NCI-H1436 (cell line): ENCODE results near the gene GLDN.

Source experiments
- DNase-seq: peaks from one replicate; lab custom pipeline; 2025; lab: John Stamatoyannopoulos, UW

Gene GLDN

GRCh38 chr15:51322621-51323296 is 18.7 kb upstream of the GLDN start:
- no peak for DNase-seq

DNA sequence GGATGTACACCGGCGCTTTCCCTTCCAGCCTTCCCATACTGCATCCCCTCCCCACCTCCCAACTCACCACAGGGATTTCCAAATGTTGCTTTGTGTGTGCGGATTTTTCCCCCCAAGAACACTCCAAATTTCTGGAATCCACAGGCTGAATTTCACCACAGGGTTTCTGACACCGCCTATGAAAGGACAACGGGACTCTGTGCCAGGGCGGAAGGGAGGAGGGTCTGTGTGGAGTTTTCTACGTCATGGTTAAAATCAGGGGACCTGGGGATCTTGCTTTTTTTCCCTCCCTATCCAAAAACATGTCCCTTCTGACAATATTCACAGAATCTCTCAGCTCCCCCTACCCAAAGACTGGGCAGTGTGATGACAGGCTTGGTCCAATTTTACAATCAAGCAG is 17.7 kb upstream of the GLDN start:
- no peak for DNase-seq

- DNase-seq, result no peak
Measured at GRCh38 chr15:51325167-51325566, 16.3 kb upstream of the GLDN start.

DNA sequence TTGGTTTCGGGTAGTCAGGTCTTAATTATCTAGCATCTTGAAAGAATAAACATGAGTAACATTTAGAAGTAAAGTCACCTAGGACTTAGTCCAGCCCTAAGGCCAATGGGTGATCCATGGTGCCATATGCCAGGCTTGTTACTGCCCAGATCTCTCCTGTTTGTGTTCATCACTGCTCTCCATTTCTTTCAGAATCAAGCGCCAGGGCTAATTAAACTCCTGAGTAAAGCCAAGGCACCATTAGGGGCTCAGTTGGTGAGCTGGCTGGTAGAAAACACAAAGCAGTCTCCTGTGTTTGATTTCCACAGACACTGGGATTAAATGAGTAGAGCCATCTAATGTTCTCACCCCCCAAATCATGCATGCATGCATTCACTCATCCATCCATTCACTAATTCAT is 14.4 kb upstream of the GLDN start:
- DNase-seq, result no peak

DNA sequence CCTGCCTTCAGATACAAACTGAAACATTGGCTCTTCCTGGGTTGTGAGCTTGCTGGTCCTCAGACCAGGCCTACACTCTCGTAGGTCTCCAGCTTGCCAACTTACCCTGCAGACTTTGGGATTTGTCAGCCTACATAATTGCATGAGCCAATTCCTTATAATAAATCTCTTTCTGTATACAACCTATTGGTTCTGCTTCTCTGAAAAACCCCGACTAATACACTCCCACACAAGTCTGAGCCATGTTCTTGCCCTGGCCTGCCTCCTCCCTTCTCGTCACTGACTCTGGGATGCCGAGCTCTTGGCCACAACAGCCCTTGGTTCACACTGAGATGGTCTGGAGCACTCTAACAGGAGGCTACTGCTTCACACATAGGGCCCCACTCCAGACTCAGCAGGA is 12.5 kb upstream of the GLDN start:
- no peak for DNase-seq

DNA sequence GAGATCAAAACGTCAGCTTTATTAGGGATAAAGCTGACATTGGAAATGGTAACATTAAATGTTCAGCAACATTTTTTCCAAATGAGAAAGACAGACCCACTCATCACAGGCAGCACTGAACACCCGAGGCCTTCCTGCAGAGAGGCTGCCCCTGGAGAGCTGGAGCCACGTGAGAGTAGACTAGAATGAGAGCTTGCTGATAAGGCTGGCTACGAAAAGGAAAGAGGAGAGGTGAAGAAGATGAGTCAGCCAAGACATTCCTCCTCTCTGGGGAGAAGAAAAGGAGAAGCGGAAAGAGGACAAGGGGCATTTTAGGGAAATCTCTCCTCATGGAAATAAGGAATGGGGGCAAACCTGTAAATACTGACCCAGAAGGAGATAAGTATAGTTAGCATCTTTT is 10.3 kb upstream of the GLDN start:
- no peak for DNase-seq

DNA sequence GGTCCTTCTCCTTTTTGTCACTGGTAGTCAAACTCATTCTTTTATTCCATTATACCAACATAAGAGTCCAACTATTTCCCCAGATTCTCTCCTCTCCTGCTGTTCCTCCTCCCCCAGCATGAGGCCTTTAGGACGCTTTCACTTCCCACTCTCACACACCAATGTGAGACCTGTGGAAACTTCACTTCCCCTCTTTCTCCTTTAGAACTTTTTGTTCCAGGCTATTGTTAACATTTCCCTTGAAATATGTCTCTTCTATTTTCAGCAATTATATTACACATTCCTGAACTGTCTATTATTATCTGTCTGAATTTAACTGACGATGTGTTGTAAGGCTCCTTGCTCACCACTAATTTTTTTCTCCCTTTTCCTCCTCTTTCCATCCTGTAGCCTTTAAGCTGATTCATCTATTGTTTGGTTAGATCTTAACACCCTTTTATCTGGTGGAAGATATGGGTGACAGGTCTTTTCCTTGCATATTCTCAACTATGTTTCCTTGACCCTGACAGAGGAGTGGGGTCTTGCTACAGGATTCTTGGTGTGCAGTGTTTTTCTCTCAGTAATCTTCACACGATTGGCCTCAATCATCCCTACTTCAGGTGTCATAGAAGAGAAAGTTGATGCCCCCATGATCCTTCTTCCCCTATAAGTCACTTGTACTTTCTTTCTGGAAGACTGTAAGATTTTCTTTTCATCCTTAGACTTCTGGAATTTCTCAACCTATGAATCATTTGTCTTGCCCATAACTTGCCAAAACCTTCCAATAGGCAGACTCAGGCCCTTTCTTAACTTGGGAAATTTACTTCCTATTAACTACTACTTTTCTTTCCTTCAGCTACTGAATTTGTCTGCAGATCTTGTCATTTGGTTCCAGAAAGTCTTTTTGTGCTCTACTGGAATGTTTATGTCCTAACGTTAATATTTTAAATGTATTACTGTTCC is 9.0 kb upstream of the GLDN start:
- DNase-seq, result no peak

DNA sequence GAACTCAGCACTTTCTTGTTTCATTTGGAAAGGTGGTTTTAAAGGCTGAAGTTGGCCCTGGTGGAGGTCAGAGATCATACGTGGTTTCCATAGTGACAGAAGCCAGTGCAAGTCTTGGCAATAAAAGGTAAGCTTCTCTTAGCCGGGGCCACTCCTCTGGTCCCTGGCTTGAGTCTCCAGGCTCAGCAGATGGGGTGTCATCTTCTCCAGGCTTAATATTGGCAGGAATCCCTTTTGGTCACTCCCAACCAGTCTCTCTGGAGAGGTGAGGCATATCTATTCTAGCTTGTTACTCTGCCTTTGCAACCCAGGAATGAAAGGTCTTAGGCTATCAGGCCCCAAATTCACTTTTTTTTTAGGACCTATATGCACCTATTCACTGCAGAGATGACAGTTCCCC is 7.9 kb upstream of the GLDN start:
- no peak for DNase-seq

- peak; percentile 16 for DNase-seq
Measured at GRCh38 chr15:51334011-51334451, 7.4 kb upstream of the GLDN start.

- no peak for DNase-seq
Measured at GRCh38 chr15:51335087-51335486, 6.4 kb upstream of the GLDN start.

- DNase-seq, result no peak
Measured at GRCh38 chr15:51335538-51336410, 5.7 kb upstream of the GLDN start.

DNA sequence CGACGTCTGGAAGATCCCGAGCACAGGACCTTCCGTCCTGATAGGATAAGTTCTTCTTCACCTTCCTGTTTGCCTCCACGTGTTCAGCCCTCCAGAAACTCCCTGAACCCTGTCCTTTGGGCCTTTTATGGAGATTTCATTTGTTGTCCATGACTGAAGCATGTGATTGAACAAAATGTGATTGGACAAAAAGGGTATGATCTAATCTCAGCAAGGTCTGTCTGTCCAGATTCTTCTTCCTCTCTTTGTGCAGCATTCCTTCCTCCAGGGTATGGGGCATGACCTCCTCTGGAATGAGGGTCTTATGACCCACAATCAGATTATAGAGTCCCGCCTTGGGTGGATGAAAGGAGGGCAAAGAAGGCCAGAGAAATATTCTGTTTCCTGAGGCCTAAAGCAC is 3.0 kb upstream of the GLDN start, which contains the start of gene CYP19A1:
Gene CYP19A1 (minus strand): TSS at position 101 of the 400 bp plus-strand sequence. CDS start 95,684 bp downstream, outside the sequence.
- no peak for DNase-seq

DNA sequence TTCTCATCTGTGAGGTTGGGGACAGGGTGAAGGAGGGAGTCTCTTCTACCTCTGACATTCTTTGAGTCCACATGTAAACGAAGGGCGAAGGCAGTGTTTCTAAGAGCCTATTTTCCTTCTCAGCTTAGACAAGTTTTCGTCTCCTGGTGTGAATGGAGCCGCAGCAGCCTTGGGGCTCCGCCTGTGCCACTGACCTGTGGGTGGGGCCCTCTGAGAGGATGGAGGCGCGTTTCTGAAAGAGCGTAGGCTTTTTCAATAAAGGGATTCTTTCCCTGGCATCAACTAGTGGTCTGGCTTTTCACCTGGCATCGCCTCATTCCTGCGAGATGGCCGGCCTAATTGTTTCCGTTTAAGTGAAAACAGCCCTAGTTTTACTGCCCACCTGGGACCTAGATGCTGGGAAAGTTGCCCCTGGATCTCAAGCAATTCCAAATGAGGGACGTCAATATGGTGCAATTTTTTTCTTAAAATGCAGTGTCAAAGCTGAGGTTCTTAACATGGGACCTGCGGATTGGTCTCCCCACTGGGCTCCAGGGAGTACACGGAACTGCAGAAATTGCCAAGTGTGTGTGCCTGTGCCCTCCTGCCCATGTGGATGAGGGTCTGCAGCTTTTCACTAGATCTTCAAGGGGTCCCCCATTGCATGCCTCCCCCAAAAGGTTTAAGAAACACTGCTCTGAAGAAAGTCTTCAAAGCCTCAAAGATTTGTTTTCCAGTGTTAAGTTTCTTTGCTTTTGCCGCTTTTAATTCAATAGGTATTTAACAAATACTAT is 958 bp downstream of the GLDN start:
- no peak for DNase-seq

DNA sequence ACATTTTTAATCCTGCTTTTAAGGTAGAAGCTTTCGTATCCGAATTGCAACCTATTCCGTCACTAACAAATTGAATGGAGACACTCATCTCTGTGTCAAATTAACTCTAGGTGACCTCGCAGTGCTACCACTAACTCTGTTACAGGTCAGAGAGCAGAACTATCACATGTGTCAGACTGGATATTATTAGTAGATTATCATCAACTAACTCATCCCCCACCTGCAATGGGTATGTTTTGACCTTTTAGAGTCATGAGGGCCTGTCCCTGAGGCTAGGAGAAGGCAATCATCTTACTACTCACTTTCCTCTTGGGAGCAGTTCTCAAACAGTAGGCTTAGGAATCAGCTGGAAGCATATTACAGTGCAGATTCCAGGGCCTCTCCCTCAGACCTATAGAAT is 2.0 kb downstream of the GLDN start:
- no peak for DNase-seq

GRCh38 chr15:51346136-51346535 is 4.7 kb downstream of the GLDN start:
- DNase-seq, result no peak

- no peak for DNase-seq
Measured at GRCh38 chr15:51348688-51349087, 7.2 kb downstream of the GLDN start.

DNA sequence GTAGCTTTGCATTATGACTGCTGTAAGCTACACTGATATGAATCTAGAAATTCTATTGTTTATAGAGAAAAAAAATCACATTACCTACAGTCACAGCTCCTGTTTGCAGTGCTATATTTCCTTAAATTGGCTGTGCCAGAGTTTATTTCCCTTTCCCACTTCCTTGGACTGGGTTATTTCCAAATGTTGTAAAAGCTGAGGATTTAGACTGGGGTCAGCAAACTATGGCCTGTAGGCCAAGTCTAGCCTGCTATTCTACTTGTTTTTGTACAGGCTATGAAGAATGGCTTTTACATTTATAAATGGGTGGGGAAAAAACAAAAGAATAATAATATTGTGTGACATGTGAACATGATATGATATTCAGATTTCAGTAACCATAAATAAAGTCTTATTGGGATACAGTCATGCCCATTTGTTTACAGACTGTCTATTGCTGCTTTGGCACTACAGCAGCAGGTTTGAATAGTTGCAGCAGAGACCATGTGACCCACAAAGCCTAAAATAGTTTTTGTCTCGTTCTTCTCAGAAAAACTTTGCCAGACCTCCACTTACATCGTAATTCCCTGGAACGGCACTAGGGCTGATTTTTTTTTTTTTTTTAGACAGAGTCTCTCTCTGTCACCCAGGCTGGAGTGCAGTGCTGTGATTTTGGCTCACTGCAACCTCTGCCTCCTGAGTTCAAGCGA is 7.8 kb downstream of the GLDN start:
- no peak for DNase-seq

GRCh38 chr15:51350723-51351122 is 9.3 kb downstream of the GLDN start:
- DNase-seq, result no peak

- no peak for DNase-seq
Measured at GRCh38 chr15:51353976-51354375, 12.5 kb downstream of the GLDN start.

- no peak for DNase-seq
Measured at GRCh38 chr15:51355096-51355495, 13.6 kb downstream of the GLDN start.

DNA sequence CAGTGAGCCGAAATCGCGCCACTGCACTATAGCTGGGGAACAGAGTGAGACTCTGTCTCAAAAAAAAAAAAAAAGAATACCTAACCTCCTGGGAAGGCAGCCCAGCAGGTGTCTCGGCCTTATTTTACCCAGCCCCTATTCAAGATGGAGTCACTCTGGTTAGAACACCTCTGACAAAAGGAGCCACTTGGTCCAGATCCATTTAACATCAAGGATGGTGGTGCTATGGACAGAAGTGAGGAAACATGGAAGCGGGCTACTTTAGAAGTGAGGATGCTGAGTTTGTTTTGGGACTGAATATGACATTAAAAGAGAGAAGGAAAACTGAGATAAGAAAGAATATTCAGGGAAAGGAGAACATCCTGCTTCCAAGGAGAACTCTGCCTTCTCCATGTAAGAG is 14.7 kb downstream of the GLDN start:
- no peak for DNase-seq
